DMS 273 (cell line): ENCODE measurements around the gene UNC50.

Source experiments
- DNase-seq: peaks from one replicate; lab custom pipeline; 2025; ENCODE audit not compliant: unreplicated experiment; lab: John Stamatoyannopoulos, UW

The UNC50 gene

DNA sequence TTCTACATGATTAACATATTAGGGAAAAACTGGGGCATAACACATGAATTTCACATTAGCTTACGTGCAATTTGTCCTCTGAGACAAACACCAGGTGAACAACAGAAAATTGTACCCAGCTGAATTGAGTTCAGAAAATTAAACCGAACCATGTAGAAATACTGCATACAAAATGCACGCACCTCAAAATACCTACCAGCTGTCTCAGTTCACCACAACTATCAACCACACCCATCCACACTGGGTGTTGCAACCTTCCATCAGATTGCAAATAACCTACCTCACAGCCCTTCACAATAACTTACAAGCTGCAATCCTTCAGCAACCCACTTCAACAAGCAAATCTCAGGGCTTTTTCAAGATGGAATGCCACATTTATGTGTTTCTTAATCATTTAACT is 55.9 kb downstream of the UNC50 start:
- DNase-seq, result no peak

DNA sequence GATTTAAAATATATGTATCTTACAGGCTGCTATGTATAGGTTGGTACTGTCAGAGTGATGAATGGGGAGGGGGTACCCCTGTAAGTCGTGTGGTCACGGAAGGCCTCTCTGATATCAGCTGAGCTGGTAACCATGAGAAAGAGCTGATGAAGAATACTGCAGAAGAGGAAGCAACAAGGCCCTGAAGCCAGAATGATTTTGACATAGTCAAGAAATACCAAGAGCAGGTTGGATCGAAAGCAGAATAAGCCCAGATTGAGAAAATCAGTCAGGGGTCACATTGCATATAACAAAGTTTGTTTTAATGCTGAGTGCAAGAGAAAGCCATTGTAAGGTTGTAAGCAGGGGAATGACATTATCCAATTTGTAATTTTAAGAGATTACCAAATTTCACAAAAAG is 57.3 kb downstream of the UNC50 start:
- DNase-seq, result no peak
